ENCODE results near the gene JOSD2.

The JOSD2 gene

DNA sequence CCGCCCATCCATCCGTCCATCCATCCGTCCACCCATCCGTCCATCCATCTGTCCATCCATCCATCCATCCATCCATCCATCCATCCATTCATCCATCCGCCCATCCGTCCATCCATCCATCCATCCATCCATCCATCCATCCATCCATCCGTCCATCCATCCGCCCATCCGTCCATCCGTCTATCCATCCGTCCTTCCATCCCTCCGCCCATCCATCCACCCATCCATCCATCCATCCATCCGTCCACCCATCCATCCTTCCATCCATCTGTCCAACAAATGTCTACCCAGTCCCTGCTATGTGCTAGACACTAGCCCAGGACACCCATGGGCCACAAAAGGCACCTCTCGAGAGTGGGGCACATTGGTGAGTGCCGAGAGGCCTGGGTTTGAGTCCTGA, 41.5 kb upstream of the JOSD2 start:
- no peak overlapping the region for H3K4me3 ChIP-seq (ENCODE audit: low read depth, low read length)
- no peak for DNase-seq
- H3K4me1 ChIP-seq: no peaks in the 10 kb centered on the region; the same call in 1 of the 2 replicates
- H3K36me3 ChIP-seq: no peaks in the 10 kb centered on the region
- TF ChIP-seq, protein P1, sequence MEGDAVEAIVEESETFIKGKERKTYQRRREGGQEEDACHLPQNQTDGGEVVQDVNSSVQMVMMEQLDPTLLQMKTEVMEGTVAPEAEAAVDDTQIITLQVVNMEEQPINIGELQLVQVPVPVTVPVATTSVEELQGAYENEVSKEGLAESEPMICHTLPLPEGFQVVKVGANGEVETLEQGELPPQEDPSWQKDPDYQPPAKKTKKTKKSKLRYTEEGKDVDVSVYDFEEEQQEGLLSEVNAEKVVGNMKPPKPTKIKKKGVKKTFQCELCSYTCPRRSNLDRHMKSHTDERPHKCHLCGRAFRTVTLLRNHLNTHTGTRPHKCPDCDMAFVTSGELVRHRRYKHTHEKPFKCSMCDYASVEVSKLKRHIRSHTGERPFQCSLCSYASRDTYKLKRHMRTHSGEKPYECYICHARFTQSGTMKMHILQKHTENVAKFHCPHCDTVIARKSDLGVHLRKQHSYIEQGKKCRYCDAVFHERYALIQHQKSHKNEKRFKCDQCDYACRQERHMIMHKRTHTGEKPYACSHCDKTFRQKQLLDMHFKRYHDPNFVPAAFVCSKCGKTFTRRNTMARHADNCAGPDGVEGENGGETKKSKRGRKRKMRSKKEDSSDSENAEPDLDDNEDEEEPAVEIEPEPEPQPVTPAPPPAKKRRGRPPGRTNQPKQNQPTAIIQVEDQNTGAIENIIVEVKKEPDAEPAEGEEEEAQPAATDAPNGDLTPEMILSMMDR (IDR thresholded peaks at IDR 0.05; ENCODE audit: low read depth, low read length): no peak
- H3K9me3 ChIP-seq: no peaks in the 10 kb centered on the region
- H3K27me3 ChIP-seq: peaks cover 15% of the 10 kb centered on the region

DNA sequence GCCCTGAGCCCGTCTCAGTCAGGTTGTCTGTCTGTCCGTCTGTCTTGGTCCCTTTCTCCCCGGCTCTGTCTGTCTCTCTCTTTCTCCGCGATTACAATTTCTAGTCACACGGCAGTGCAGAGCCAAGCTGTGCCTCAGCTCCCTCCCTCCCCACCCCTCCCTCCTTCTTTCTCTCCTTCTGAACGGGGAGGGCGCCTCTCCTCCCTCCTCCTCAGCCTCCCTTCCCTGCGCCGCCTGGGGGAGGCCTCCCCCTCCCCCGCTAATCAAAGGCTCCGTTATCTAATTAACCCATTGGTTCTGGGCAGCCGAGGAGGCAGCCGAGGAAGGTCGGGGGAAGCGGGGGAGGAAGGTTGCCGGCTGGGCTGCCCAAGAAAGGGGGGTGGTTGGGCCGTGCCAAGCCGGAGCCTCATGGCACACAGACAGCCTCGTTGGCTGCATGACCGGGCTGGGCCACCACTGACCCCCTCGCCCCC, 40.8 kb upstream of the JOSD2 start:
- no peak for DNase-seq
- Histone ChIP-seq H3K27me3 (peaks cover 22% of the 10 kb centered on the region), H3K9me3 (no peaks in the 10 kb centered on the region), H3K4me3 (ENCODE audit: low read depth, low read length) (no peak overlapping the region), H3K4me1 (peaks cover 3% of the 10 kb centered on the region; the same call in 1 of the 2 replicates), H3K36me3 (no peaks in the 10 kb centered on the region)
- TF ChIP-seq, protein P1 (IDR thresholded peaks at IDR 0.05; ENCODE audit: low read depth, low read length): no peak

DNA sequence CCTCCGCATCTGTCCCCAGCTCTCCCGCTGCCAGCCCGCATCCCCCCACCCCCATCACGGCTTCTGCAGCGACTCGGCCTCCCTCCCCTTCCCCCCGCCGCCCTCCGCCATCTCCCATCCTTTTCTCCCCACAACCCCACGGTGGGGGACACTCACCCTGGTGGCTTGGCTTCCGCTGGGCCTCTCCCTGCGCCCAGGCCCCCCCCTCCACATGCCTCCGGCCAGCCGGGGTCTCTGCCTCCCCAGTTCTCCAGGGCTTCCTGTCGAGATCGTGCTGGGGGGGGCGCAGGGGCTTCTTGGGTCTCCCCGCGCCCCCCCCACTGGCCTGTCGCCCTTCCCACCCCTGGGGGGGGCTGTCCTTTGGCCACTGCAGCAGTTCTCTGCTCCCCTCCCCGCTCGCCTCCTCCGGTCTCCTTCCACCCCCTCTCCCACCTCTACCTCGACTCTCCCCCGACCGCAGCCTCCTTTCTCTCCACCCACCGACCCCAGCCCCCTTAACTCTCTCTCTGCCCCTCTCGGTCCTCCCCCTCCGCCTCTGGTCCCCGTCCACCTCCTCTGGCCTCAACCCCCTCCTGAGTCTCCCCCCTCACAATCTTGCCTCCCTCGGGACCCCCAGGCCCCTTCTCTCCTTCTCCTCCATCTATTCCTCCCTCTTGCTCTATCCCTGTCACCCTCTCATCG, 40.2 kb upstream of the JOSD2 start:
- H3K27me3 ChIP-seq: peaks cover 22% of the 10 kb centered on the region

DNA sequence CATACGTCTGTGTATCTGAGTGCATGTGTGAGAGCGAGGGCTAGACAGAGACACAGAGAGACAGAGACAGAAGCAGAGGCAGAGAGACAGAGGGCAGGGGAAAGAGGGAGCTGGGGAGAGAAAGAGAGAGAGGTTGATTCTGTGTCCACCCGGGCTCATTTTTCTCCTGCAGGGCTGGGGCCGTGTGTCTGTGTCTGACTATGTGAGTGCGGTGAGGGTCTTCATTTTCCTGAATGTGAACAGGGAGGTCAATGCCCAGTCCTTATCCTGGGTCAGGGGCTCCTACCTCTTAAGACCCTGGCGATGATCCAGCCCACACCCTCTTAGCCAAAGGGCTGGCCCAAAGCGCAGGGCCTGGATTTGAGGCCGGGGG, 39.6 kb upstream of the JOSD2 start:
- Histone ChIP-seq H3K9me3 (no peaks in the 10 kb centered on the region), H3K27me3 (peaks cover 19% of the 10 kb centered on the region), H3K4me3 (ENCODE audit: low read depth, low read length) (no peak overlapping the region), H3K36me3 (no peaks in the 10 kb centered on the region), H3K4me1 (peaks cover 3% of the 10 kb centered on the region; the same call in 1 of the 2 replicates)
- no peak for DNase-seq
- TF ChIP-seq, protein P1 (IDR thresholded peaks at IDR 0.05; ENCODE audit: low read depth, low read length): no peak

More for the DNA sequence above, 40.2 kb upstream of the JOSD2 start:
- no peak for DNase-seq
- TF ChIP-seq, protein P1 (IDR thresholded peaks at IDR 0.05; ENCODE audit: low read depth, low read length): no peak
- Histone ChIP-seq H3K9me3 (no peaks in the 10 kb centered on the region), H3K4me3 (ENCODE audit: low read depth, low read length) (no peak overlapping the region), H3K4me1 (peaks cover 3% of the 10 kb centered on the region; the same call in 1 of the 2 replicates), H3K36me3 (no peaks in the 10 kb centered on the region)

DNA sequence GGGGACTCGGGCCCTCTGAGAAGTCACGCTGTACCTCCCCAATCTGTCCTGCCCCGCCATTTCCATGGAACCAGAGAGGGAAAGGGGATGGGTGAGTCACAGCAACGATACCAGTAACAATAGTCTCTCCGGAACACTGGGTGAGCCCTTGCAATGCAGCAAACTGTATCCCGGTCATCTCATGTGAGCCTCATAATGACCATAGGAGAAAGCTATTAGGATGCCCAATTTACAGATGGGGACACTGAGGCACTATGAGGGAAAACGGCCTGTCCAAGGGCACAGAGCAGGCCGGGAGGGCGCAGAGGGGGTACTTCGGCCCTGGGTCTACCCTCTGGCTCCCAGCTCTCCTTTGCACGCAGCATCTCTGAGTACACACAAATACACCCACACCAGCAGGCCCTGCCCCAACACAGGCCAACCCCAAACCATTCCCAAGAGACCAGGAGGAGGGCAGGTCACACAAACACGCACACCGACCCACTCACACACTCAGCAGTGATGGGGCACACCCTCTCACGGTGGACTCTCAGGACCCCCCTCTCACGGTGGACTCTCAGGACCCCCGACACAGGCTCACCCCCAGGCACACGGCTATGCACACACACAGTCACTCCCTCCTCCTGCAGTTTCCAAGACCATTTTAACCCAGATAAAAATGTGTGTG, 39.1 kb upstream of the JOSD2 start:
- H3K36me3 ChIP-seq: no peaks in the 10 kb centered on the region
- H3K9me3 ChIP-seq: no peaks in the 10 kb centered on the region
- TF ChIP-seq, protein P1 (IDR thresholded peaks at IDR 0.05; ENCODE audit: low read depth, low read length): no peak
- H3K4me1 ChIP-seq: peaks cover 3% of the 10 kb centered on the region; the same call in 1 of the 2 replicates
- no peak for DNase-seq
- no peak overlapping the region for H3K4me3 ChIP-seq (ENCODE audit: low read depth, low read length)
- H3K27me3 ChIP-seq: peaks cover 18% of the 10 kb centered on the region
